ENCODE data around the gene CLCNKB.

The CLCNKB gene

DNA sequence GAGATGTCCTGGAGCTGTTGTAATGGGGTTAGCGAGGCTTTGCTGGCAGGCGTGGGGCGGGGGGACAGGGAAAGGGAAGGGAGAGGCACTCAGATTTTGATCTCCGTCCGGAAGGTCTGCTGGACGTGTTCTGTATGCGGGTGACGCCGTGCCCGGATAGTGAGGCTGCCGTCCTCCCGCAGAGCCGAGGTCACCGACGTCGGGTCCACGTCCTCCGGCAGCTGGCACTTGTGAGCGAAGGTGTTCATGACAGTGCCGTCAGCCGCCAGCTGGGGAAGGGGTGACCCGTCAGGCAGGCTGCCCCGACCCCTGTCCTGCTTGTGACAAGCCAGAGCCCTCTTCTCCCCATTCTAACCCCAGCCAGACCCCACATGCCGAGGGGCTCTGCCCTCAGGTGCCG lies 28.1 kb upstream of the CLCNKB start:
- no peak for TF ChIP-seq CTCF (IDR thresholded peaks at IDR 0.05; ENCODE audit: control insufficient read depth, insufficient read depth, low read depth, low read length, missing control alignments)
- DNase-seq (ENCODE audit: low read depth) = no peak

GRCh38 chr1:16015960-16016901 lies 27.4 kb upstream of the CLCNKB start:
- no peak for DNase-seq (ENCODE audit: low read depth)
- H3K4me3 ChIP-seq (ENCODE audit: control insufficient read depth, low read depth, low read length) = no peak overlapping the region
- no peak for TF ChIP-seq CTCF (IDR thresholded peaks at IDR 0.05; ENCODE audit: control insufficient read depth, insufficient read depth, low read depth, low read length, missing control alignments)

More for the DNA sequence above, 28.1 kb upstream of the CLCNKB start:
- H3K4me3 ChIP-seq (ENCODE audit: control insufficient read depth, low read depth, low read length) = no peak overlapping the region

DNA sequence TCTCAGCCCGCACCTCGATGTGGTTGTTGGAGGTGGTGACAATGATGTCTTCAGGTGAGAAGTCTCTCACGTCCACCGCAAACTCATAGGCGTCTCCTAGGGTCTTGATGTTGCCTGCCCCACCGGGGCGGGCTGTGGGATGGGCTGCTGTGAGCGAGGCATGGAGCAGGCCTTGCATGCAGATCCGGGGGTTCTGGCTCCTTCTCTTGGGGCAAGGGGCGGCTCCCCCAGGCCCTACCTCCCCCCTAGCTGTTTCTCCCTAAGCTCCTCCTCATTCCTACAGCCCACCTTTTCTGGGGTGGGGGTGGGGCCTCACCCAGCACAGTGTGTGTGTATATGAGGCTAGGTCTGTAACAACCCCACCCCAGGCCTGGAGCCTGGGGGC lies 26.5 kb upstream of the CLCNKB start:
- no peak for TF ChIP-seq CTCF (IDR thresholded peaks at IDR 0.05; ENCODE audit: control insufficient read depth, insufficient read depth, low read depth, low read length, missing control alignments)
- no peak for DNase-seq (ENCODE audit: low read depth)
- no peak overlapping the region for H3K4me3 ChIP-seq (ENCODE audit: control insufficient read depth, low read depth, low read length)

DNA sequence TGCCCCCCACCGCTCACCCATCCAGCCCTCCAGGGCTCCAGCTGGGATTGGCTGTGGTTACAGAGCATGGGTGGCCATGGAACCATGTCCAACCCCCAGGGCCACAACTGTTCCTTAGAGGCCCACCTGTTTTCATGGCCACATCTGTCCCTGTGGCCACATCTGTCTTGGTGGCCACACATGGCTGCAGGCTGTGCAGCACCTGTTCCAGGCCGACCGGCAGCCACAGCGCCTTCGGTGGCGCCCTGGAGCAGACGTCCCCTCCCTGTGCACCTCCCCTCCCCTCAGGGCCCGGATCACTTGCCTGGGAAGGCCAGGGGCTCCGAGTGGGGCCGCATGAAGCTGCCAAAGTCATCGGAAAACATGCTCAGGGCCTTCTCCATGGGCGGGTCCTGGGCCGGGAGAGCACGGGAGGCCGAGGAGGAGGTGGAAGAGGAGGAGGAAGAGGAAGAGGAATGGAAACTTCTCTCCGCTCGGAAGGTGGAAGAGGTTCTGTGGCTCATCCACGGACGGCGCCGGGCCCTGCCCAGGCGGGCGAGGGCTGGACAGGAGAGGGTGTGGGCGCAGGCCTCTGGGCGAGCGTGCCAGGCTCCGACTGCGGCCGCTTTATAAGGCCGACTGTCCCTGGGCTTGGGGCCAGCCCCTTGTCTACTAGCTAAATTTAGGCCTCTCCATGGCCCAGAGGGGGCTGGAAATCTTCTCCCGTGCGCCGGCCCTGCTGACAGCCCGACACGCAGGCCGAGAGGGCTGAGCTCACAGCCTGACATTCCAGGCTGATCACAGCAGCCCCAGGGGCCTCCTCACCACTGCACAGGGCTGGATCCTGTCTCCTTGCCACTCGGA lies 25.9 kb upstream of the CLCNKB start, which contains the start of gene HSPB7:
HSPB7 (minus strand) TSS at position 583 of the 843 bp plus-strand sequence; CDS start at position 503, 80 bp downstream.
- peak within 1 kb of the TSS; percentile 14 for H3K4me3 ChIP-seq (ENCODE audit: control insufficient read depth, low read depth, low read length)

GRCh38 chr1:16018308-16018707 lies 25.3 kb upstream of the CLCNKB start:
- DNase-seq (ENCODE audit: low read depth) = no peak
- no peak overlapping the region for H3K4me3 ChIP-seq (ENCODE audit: control insufficient read depth, low read depth, low read length)
- no peak for TF ChIP-seq CTCF (IDR thresholded peaks at IDR 0.05; ENCODE audit: control insufficient read depth, insufficient read depth, low read depth, low read length, missing control alignments)

More for the DNA sequence above, 25.9 kb upstream of the CLCNKB start, which contains the start of gene HSPB7:
- no peak for TF ChIP-seq CTCF (IDR thresholded peaks at IDR 0.05; ENCODE audit: control insufficient read depth, insufficient read depth, low read depth, low read length, missing control alignments)
- DNase-seq (ENCODE audit: low read depth) = no peak
